ENCODE data around the gene PACRG.

- no peak for TF ChIP-seq ARNTL (CRISPR knock-in tag; IDR thresholded peaks at IDR 0.05; ENCODE audit: borderline replicate concordance, low read depth)
- no peak for TF ChIP-seq CREB5 (CRISPR knock-in tag; IDR thresholded peaks at IDR 0.05; ENCODE audit: low read depth)
- no peak for TF ChIP-seq PPARA (CRISPR knock-in tag; IDR thresholded peaks at IDR 0.05; ENCODE audit: borderline replicate concordance)
- no peak for TF ChIP-seq PATZ1 (CRISPR knock-in tag; IDR thresholded peaks at IDR 0.05; ENCODE audit: borderline replicate concordance)
- TF ChIP-seq RARB (CRISPR knock-in tag; IDR thresholded peaks at IDR 0.05): no peak
- TF ChIP-seq ZNF8 (CRISPR knock-in tag; IDR thresholded peaks at IDR 0.05): no peak
- TF ChIP-seq ZC3H10 (CRISPR knock-in tag; IDR thresholded peaks at IDR 0.05): no peak
- no peak for TF ChIP-seq ESRRG (CRISPR knock-in tag; IDR thresholded peaks at IDR 0.05)
- TF ChIP-seq ISL1 (CRISPR knock-in tag; IDR thresholded peaks at IDR 0.05): no peak
Measured at GRCh38 chr6:163335056-163335455, 607.3 kb downstream of the PACRG start.
